ENCODE measurements around the gene STEAP1B.
"Not testable (repeated sequence)": the region's sequence is repeated elsewhere in the genome, so short reads cannot be mapped to it uniquely, and the experiment has no call there.

Gene STEAP1B

GRCh38 chr7:22445853-22446252, 54.1 kb downstream of the STEAP1B start:
- H3K27ac Mint-ChIP-seq (ENCODE audit: low read depth) = no peak overlapping the region
- DNase-seq (ENCODE audit: low spot score in 2 of 2) (no peak), ATAC-seq (replicated peaks; ENCODE audit: extremely low read depth, poor library complexity, severe bottlenecking) (no peak)
- peaks cover 30% of the 10 kb centered on the region for H3K27me3 Mint-ChIP-seq
- H3K9me3 Mint-ChIP-seq = no peaks in the 10 kb centered on the region
- H3K4me3 Mint-ChIP-seq = no peak overlapping the region
- no peaks in the 10 kb centered on the region for H3K4me1 Mint-ChIP-seq
- no peaks in the 10 kb centered on the region for H3K36me3 Mint-ChIP-seq (ENCODE audit: insufficient read depth)

GRCh38 chr7:22445140-22445743, 54.7 kb downstream of the STEAP1B start:
- Mint-ChIP-seq H3K4me3 (no peak overlapping the region), H3K27me3 (peaks cover 24% of the 10 kb centered on the region), H3K9me3 (no peaks in the 10 kb centered on the region), H3K4me1 (no peaks in the 10 kb centered on the region), H3K27ac (ENCODE audit: low read depth) (no peak overlapping the region), H3K36me3 (ENCODE audit: insufficient read depth) (no peaks in the 10 kb centered on the region)
- no peak for DNase-seq (ENCODE audit: low spot score in 2 of 2)
- ATAC-seq (replicated peaks; ENCODE audit: extremely low read depth, poor library complexity, severe bottlenecking) = no peak

GRCh38 chr7:22444181-22444971, 55.6 kb downstream of the STEAP1B start:
- Mint-ChIP-seq H3K4me3 (no peak overlapping the region), H3K27ac (ENCODE audit: low read depth) (no peak overlapping the region), H3K36me3 (ENCODE audit: insufficient read depth) (no peaks in the 10 kb centered on the region), H3K9me3 (no peaks in the 10 kb centered on the region), H3K4me1 (no peaks in the 10 kb centered on the region), H3K27me3 (peaks cover 16% of the 10 kb centered on the region)
- ATAC-seq (replicated peaks; ENCODE audit: extremely low read depth, poor library complexity, severe bottlenecking) (no peak), DNase-seq (ENCODE audit: low spot score in 2 of 2) (no peak)

GRCh38 chr7:22443370-22444180, 56.4 kb downstream of the STEAP1B start:
- Mint-ChIP-seq H3K27ac (ENCODE audit: low read depth) (no peak overlapping the region), H3K4me1 (no peaks in the 10 kb centered on the region), H3K4me3 (no peak overlapping the region), H3K9me3 (no peaks in the 10 kb centered on the region), H3K36me3 (ENCODE audit: insufficient read depth) (no peaks in the 10 kb centered on the region), H3K27me3 (peaks cover 16% of the 10 kb centered on the region)
- DNase-seq (ENCODE audit: low spot score in 2 of 2) (no peak), ATAC-seq (replicated peaks; ENCODE audit: extremely low read depth, poor library complexity, severe bottlenecking) (no peak)

- H3K36me3 Mint-ChIP-seq (ENCODE audit: insufficient read depth) = no peaks in the 10 kb centered on the region
- H3K4me3 Mint-ChIP-seq = no peak overlapping the region
- H3K4me1 Mint-ChIP-seq = no peaks in the 10 kb centered on the region
- H3K27me3 Mint-ChIP-seq = peaks cover 22% of the 10 kb centered on the region
- no peak for DNase-seq (ENCODE audit: low spot score in 2 of 2)
- no peak for ATAC-seq (replicated peaks; ENCODE audit: extremely low read depth, poor library complexity, severe bottlenecking)
- H3K9me3 Mint-ChIP-seq = no peaks in the 10 kb centered on the region
- H3K27ac Mint-ChIP-seq (ENCODE audit: low read depth) = no peak overlapping the region
Observed at GRCh38 chr7:22442882-22443369, 57.1 kb downstream of the STEAP1B start.

GRCh38 chr7:22442187-22442881, 57.7 kb downstream of the STEAP1B start:
- H3K36me3 Mint-ChIP-seq (ENCODE audit: insufficient read depth) = no peaks in the 10 kb centered on the region
- H3K27me3 Mint-ChIP-seq = peaks cover 28% of the 10 kb centered on the region
- no peak for DNase-seq (ENCODE audit: low spot score in 2 of 2)
- no peak overlapping the region for H3K27ac Mint-ChIP-seq (ENCODE audit: low read depth)
- H3K4me3 Mint-ChIP-seq = no peak overlapping the region
- ATAC-seq (replicated peaks; ENCODE audit: extremely low read depth, poor library complexity, severe bottlenecking) = no peak
- no peaks in the 10 kb centered on the region for H3K4me1 Mint-ChIP-seq
- H3K9me3 Mint-ChIP-seq = no peaks in the 10 kb centered on the region

GRCh38 chr7:22441157-22441556, 58.8 kb downstream of the STEAP1B start:
- Mint-ChIP-seq H3K4me1 (no peaks in the 10 kb centered on the region), H3K27ac (ENCODE audit: low read depth) (no peak overlapping the region), H3K9me3 (no peaks in the 10 kb centered on the region), H3K4me3 (no peak overlapping the region), H3K36me3 (ENCODE audit: insufficient read depth) (no peaks in the 10 kb centered on the region), H3K27me3 (peaks cover 31% of the 10 kb centered on the region)
- DNase-seq (ENCODE audit: low spot score in 2 of 2) (no peak), ATAC-seq (replicated peaks; ENCODE audit: extremely low read depth, poor library complexity, severe bottlenecking) (no peak)

- H3K4me3 Mint-ChIP-seq = no peak overlapping the region
- no peak for DNase-seq (ENCODE audit: low spot score in 2 of 2)
- H3K27me3 Mint-ChIP-seq = peaks cover 31% of the 10 kb centered on the region
- no peaks in the 10 kb centered on the region for H3K9me3 Mint-ChIP-seq
- H3K4me1 Mint-ChIP-seq = no peaks in the 10 kb centered on the region
- no peak overlapping the region for H3K27ac Mint-ChIP-seq (ENCODE audit: low read depth)
- no peak for ATAC-seq (replicated peaks; ENCODE audit: extremely low read depth, poor library complexity, severe bottlenecking)
- H3K36me3 Mint-ChIP-seq (ENCODE audit: insufficient read depth) = no peaks in the 10 kb centered on the region
Observed at GRCh38 chr7:22438994-22439393, 61.0 kb downstream of the STEAP1B start.

GRCh38 chr7:22436552-22436951, 63.4 kb downstream of the STEAP1B start:
- peaks cover 16% of the 10 kb centered on the region for H3K27me3 Mint-ChIP-seq
- not testable (repeated sequence) for H3K27ac Mint-ChIP-seq (ENCODE audit: low read depth); H3K4me3 Mint-ChIP-seq; ATAC-seq (replicated peaks; ENCODE audit: extremely low read depth, poor library complexity, severe bottlenecking); DNase-seq (ENCODE audit: low spot score in 2 of 2); H3K4me1 Mint-ChIP-seq; H3K9me3 Mint-ChIP-seq; H3K36me3 Mint-ChIP-seq (ENCODE audit: insufficient read depth)

GRCh38 chr7:22435720-22436119, 64.3 kb downstream of the STEAP1B start:
- Mint-ChIP-seq H3K27ac (ENCODE audit: low read depth) (no peak overlapping the region), H3K36me3 (ENCODE audit: insufficient read depth) (no peaks in the 10 kb centered on the region), H3K9me3 (no peaks in the 10 kb centered on the region), H3K27me3 (peaks cover 14% of the 10 kb centered on the region), H3K4me3 (no peak overlapping the region), H3K4me1 (no peaks in the 10 kb centered on the region)
- DNase-seq (ENCODE audit: low spot score in 2 of 2) (no peak), ATAC-seq (replicated peaks; ENCODE audit: extremely low read depth, poor library complexity, severe bottlenecking) (no peak)

- DNase-seq (ENCODE audit: low spot score in 2 of 2) = no peak
- no peaks in the 10 kb centered on the region for H3K9me3 Mint-ChIP-seq
- H3K27ac Mint-ChIP-seq (ENCODE audit: low read depth) = no peak overlapping the region
- no peak overlapping the region for H3K4me3 Mint-ChIP-seq
- ATAC-seq (replicated peaks; ENCODE audit: extremely low read depth, poor library complexity, severe bottlenecking) = no peak
- peaks cover 14% of the 10 kb centered on the region for H3K27me3 Mint-ChIP-seq
- no peaks in the 10 kb centered on the region for H3K4me1 Mint-ChIP-seq
- no peaks in the 10 kb centered on the region for H3K36me3 Mint-ChIP-seq (ENCODE audit: insufficient read depth)
Observed at GRCh38 chr7:22435105-22435504, 64.9 kb downstream of the STEAP1B start.

- Mint-ChIP-seq H3K36me3 (ENCODE audit: insufficient read depth) (no peaks in the 10 kb centered on the region), H3K27ac (ENCODE audit: low read depth) (no peak overlapping the region), H3K4me1 (no peaks in the 10 kb centered on the region), H3K4me3 (no peak overlapping the region), H3K9me3 (no peaks in the 10 kb centered on the region), H3K27me3 (peaks cover 14% of the 10 kb centered on the region)
- ATAC-seq (replicated peaks; ENCODE audit: extremely low read depth, poor library complexity, severe bottlenecking) = no peak
- DNase-seq (ENCODE audit: low spot score in 2 of 2) = no peak
Observed at GRCh38 chr7:22433710-22434460, 66.1 kb downstream of the STEAP1B start.

All from central memory CD8-positive, alpha-beta T cell (primary cell).